GM19395 (cell line): ENCODE results near the gene NOL3.

Experiments
- ATAC-seq: cut with Tn5 transposase; IDR thresholded peaks from one replicate; pipeline ENCODE4 v1.9.1; 2021; ENCODE audit warnings: mild to moderate bottlenecking, moderate library complexity; ENCODE audit not compliant: unreplicated experiment

Gene NOL3

DNA sequence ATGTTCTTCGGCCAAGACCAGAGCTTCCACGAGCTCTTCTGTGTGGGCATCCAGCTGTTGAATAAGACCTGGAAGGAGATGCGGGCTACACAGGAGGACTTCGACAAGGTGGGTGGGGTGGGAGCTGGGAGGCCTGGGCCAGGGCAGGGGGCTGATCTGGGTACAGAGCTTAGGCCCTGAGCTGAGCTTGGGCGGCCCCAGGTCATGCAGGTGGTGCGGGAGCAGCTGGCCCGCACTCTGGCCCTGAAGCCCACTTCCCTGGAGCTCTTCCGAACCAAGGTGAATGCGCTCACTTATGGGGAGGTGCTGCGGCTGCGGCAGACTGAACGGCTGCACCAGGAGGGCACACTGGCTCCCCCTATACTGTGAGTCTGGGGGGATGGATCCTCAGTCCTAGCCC is 32.1 kb downstream of the NOL3 start:
- no peak for ATAC-seq

DNA sequence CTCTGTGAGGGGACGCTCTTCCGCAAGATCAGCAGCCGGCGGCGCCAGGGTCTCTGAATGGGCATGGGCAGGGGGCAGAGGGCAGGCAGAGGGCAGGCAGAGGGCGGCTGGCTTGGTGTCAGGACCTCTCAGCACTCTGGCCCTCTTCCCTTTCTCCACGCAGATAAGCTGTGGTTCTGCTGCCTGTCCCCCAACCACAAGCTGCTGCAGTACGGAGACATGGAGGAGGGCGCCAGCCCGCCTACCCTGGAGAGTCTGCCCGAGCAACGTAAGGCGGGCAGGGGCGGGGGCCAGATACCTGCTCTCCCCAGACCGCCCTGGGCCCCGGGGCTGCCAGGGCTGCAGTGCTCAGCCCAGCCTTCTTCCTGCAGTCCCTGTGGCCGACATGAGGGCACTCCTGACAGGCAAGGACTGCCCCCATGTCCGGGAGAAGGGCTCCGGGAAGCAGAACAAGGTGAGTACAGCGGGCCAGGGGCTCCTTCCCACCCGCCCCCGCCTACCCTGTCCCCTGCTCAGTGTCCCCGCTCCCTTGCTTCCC is 32.7 kb downstream of the NOL3 start:
- ATAC-seq: no peak

DNA sequence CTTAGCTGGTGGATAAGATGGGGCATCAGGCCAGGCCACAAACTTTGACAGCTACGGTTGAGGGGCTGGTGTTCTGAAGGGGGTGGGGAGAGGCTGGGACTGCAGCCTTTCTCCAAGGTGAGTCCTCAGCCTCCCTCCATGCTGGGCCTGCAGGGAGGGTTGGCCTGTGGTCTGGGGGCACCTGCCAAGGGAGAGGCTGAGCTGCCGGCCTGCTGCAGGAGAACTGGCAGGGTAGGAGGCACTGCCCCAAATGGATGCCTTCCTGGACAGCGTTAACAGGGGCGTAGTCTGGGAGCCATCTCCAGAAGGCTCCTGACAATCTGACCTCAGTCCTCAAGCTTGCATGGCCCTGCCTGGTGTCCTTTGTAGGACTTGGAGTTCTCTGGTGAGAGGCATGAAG is 33.7 kb downstream of the NOL3 start:
- no peak for ATAC-seq

DNA sequence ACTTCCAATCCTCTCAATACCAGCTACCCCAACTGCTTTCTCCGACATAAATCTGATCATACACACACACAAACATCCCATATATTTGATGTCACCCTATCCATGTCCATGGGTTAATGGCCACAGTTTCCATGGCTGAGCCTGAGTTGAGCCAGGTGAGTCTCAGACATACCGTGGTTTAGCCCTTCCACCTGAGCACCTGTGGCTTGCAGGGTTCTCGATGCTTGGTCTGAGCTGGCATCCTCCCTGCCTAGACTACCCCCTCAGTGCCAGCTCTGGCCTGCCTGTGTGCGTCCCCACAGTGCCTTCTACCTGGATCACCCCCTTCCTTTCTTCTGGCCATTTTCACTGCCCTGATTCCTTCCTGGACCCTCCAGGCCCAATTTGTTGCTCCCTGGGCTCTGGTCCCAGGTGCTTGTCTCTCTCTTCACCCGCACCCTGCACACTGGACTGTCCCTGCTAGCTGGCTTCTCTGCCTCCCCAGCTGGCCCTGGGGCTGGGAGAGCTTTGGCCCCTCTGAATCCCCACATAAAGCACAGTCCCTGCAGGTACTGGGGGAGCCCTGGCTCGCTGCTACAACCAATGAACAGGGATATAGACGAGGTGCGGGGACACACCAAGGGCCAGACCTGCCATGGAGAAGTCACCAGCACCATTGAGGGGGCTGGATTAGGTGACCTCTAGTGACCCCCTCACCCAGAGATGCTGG is 35.9 kb downstream of the NOL3 start:
- ATAC-seq: no peak

DNA sequence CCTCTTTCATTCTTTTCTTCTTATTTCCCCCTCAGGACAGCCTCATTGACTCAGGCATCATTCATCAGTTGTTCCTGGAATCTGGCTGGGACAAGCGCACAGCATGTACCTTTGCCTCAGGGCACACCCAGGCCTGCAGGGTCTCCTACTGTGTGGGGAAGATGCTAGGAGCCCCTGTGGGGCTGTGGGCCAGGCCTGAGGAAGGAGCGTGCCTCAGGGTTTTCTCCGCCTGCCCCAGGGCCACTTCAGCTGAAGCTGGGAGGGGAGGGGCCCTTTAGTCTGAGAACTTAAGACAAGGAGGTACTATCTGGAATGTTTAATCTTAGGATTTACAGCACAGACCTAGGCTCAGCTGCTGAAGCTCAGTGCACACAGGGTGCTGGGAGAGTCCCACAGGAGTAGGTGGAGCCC is 36.5 kb downstream of the NOL3 start:
- ATAC-seq: no peak

DNA sequence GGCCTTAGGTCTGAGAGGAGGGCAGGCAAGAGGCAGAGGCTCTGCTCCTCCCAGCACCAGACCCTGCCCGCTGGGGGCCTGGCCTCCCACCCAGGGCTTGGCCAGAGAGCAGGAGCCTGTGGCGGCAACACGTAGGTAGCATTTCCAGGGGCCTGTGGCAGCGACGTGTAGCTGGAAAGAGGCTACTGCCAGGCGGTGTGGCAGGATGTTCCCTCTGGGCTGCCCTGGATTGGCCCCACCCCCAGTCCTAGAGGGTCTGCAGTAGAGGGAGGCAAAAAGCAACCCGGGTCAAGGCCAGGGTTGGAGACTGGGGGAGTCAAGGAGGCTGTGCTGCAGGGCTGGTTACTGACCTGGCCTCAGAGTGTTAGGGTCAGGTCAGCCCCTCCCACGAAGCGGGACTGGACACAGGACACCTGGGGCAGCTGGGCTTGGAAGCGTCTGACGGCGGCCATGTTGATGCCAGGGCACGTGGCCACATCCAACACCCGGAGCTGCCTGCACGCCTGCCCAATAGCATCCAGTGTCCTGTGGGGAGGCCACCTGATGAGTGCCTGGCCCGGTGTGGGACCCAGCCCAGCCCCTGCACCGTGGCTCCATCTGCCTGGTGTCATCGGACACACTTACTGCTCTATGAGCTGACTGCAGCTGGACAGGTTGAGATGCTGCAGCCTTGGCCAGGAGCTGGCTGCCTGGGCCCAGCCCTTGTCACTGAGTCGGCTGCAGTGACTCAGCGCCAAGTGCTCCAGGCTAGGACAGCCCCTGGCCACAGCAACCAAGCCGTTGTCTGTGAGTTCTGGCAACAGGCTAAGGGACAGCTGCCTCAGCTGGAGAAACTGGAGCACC is 37.1 kb downstream of the NOL3 start:
- ATAC-seq: no peak

DNA sequence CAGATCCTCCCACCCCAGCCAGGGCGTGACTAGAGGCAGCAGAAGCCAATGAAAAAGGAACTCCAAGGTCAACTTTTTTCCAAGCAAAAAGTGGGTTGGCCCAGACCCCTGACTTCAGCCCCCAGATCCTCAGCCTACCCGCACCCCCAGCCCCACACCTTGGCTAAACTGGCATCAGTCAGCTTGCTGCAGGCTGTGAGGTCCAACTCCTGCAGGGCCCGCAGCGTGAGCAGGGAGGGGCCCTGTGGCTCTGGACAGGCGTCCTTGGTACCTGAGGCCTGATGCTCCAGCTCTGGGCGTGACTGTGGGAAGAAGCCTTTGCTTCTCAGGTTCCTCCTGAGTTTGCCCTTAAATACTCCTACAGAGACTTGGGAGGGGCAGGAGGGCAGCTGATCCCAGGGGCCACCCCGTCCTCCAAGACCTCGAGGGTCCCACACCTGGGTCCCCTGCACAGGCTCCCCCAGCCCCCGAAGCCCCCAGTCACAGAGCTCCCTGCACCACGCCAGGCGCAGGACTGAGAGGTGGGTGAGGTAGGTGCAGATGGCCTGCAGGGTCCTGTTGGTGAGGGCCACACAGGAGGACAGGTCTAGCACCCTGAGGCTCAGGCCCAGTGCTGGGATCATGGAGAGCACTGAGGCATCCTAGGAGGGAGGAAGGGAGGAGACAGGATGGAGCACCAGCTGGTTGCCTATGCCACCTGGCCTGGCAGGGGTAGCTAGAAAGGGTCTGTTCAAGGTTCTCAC is 38.0 kb downstream of the NOL3 start:
- ATAC-seq: no peak

DNA sequence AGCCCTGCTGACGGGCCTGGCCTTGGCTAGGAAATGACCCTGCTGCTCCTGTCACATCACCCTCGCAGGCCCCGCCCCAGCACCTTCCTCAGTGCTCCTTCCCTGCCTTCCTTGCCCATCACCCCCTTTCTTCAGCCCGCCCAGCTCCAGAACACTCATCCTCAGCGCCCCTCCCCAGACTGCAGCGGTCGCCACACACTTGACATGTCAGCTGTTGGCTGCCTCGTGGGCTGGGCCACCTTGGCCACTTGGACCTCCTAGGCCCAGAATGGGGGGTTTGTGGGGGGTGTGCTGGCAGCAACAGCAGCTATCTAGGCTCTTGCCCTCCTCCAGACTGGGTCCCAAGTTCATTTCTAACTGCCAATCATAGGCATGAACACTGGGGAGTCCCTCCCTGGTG is 39.2 kb downstream of the NOL3 start:
- ATAC-seq: no peak

DNA sequence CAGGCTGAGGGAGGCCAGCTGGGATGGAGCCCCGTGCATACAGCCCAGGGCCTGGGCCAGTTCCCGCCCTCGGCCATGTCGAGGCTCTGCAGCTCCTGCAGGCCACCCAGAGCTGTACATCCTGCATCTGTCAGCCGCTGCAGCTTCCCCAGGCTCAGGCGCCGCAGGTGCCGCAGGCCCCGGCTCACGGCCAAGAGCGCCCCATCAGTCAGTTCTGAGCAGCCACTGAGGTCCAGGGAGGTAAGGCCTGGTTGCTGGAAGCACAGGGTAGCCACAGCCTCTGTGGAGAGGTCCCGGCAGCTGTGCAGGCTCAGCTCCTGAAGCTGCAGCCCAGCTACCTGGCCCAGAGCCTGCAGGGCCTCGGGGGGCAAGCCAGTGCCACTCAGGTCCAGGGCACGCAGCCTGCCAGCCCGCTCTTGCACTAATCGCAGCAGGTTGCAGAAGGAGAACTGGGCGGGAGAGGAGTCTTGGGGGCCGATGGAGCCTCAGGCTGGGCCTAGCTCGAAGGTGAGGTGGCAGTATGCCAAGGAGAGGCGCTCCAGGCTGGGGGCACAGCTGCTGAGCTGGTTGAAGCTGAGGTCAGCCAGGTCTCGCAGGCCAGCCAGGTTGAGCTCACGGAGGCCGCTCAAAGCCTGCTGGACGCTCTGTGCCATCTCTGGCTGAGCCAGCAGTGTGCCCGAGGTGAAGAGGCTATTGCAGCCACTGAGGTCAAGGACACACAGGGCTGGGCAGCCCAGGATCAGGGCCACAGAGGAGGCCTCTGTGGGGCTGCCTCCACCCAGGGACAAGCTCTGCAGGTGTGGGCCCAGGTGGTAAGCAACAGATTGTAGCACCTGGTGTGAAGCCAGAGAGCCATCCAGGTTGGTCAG is 40.0 kb downstream of the NOL3 start:
- ATAC-seq: no peak

DNA sequence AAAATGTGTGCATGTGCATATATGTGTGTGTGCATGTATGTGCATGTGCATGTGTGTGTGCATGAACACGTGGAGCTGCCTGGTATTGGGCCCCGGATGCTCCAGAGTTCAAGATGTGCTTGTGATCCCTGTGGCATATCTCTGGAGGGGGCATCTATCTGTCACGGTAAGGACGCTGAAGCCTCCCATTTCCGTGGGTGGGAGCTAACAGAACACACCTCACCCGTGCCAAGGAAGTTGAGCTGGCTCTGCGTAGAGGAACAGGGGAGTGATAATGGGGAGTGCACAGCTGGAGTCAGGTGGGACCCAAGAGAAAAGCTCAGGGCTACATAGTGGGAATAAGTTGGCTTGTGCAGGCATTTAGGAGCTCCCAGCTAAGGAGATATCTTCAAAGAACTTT is 41.3 kb downstream of the NOL3 start:
- no peak for ATAC-seq

DNA sequence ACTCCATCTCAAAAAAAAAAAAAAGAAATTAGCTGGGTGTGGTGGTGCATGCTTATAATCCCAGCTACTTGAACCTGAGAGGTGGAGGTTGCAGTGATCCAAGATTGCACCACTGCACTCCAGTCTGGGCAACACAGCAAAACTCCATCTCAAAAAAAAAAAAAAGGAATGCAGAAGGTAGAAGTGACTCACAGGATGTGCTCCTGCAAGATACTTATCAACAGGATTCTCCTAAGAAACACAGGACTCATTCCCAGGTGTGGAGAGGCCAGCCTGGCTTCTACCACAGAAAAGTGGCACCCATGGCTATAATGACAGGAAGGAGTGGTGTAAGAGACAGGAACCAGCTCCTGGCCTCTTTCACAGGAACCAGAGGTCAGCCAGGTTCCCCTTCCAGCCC is 42.4 kb downstream of the NOL3 start:
- ATAC-seq: no peak

DNA sequence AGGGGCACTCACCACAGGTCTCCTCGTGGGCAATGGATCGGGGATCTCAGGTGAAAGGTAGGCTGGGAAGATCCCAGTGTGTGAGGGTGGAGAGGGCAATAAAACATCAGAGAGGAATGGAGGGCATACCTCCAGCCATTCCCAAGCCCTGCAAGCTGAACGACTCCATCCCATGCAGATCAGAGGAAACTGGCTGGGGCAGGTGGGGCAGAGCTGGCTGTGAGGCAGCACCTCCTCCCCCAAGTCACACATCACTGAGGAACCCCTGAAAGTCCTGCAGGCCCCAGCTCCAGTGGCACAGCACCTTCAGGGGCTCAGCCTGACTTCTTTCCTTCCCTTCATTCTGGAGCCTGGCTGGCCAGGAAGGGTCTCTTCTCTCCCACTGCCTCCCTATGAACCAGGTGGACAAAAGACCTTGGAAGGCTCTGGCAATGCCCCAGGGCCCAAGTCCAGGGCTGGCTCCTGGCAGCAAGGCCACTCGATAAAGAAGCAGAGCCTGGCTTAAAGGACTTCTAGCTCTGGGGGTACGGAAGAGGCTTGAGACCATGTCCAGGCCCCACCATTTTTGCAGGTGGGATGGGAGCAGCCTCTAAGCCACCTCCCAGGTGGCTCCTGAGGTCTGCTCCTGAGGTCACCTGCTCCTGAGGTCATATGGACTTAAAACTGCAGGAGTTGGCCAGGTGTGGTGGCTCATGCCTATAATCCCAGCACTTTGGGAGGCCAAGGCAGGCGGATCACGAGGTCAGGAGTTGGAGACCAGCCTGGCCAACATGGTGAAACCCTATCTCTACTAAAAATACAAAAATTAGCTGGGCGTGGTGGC is 43.1 kb downstream of the NOL3 start:
- ATAC-seq: no peak

DNA sequence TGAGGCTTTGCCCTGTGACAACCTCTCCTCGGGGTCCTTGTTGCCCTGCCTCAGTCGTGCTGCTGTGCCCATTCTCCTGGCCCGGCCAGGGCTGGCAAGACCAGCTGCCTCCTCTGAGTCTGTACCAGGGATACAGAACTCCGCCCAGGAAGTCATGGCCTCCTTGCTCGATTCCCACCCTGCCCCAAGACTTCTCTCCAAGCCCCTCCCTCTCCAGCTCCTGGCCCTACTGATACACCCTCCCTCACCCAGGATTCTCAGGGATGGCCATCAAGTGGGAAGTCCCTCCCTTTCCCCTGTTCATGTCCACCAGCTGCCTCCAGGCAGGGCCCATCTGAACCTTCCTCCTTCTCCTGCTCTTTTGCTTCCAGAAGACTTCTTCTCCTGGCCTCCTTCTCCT is 45.4 kb downstream of the NOL3 start:
- ATAC-seq: no peak

DNA sequence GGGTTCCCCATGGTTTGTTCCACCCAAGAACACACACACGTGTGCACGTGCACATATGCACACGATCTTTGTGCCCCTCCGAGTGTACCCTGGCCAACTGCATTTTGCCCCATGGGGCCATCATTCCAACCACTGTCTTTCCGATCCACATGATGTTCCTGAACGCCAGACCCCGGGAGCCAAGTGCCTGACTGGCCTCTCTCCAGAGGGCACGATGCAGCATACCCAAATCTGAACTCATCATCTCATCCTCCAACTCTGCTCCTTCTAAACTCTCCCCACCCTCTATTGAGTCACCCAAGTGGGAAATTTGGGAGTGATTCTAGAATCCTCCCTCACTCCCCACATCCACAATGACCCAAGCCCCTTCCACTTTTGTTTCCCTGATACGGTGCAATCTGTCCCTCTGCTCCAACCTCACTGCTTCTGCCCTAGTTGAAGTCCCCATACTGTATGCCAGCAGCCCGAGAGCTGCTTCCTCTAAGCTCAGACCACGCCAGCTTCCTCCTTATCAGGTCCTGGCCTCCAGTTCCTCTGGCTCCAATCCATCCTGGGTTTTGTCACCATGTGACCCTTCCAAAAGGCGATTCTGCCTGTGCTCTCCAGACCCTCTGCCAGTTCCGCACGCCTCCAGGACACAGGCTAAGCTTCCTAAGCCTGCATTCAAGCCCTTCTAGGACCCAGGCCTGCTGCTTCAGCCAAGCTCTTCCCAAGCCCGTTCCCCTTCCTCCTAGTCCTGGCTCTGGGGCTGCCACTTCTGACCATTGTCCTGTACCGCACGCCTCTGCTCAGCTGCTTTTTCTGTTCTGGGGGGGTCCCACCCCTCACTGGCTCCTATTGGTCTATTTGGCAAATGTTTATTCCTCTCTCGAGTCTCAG is 46.5 kb downstream of the NOL3 start:
- no peak for ATAC-seq

DNA sequence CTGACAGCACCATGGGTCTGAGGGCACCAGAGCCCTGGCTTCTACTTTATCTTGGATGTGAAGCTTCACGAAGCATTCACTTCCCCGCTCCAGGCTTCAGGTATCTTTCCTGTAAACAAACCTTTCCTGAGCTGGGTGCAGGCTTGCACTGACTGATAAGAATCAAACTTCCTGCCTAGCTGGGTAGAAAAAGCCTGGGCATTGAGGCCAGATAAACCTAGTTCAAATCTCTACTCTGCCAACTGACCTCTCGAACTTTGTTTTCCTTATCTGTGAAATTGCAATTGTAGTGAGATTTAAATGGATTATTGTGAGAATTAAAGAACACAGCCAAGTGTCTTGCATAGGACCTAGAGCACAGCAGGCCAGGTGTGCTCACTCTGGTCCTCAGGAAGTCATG is 53.7 kb downstream of the NOL3 start:
- ATAC-seq: no peak
